C4-2B (cell line): ENCODE results near the gene MATN1.

ENCODE experiments used
- H3K27ac ChIP-seq: fragments of 450-650 bp; 2 replicates; pipeline ENCODE4 v1.5.1; 2017
- CTCF ChIP-seq: fragments of 450-650 bp; conservative IDR thresholded peaks from 2 replicates; pipeline ENCODE4 v1.5.1; 2017; ENCODE audit warnings: mild to moderate bottlenecking
- ZFX ChIP-seq: fragments of 450-650 bp; IDR thresholded peaks from 2 replicates; pipeline ENCODE4 v1.6.1; 2017

MATN1 gene

GRCh38 chr1:30684259-30684658, 39.1 kb downstream of the MATN1 start:
- TF ChIP-seq CTCF (no peak), ZFX (no peak)
- H3K27ac ChIP-seq: no peak overlapping the region

- TF ChIP-seq CTCF: no peak
- TF ChIP-seq ZFX: no peak
- no peak overlapping the region for H3K27ac ChIP-seq
Measured at GRCh38 chr1:30683699-30684098, 39.7 kb downstream of the MATN1 start.

GRCh38 chr1:30682396-30683275, 40.7 kb downstream of the MATN1 start:
- TF ChIP-seq ZFX (no peak), CTCF (no peak)
- H3K27ac ChIP-seq: no peak overlapping the region

- H3K27ac ChIP-seq: no peak overlapping the region
- TF ChIP-seq CTCF (no peak), ZFX (no peak)
Measured at GRCh38 chr1:30681782-30682181, 41.6 kb downstream of the MATN1 start.

- no peak overlapping the region for H3K27ac ChIP-seq
- TF ChIP-seq ZFX (no peak), CTCF (no peak)
Measured at GRCh38 chr1:30680879-30681278, 42.5 kb downstream of the MATN1 start.

- no peak overlapping the region for H3K27ac ChIP-seq
- TF ChIP-seq ZFX (no peak), CTCF (no peak)
Measured at GRCh38 chr1:30680429-30680828, 43.0 kb downstream of the MATN1 start.

- no peak for TF ChIP-seq CTCF
- no peak for TF ChIP-seq ZFX
- H3K27ac ChIP-seq: no peak overlapping the region
Measured at GRCh38 chr1:30679976-30680305, 43.4 kb downstream of the MATN1 start.
